ENCODE data around the gene PPP3R1.
A peak's percentile ranks its signal among the peaks of the same experiment; 100 is the strongest.

PPP3R1 gene

GRCh38 chr2:68256093-68256450 is 3.7 kb upstream of the PPP3R1 start:
- peak; percentile 55 for DNase-seq

- no peak for DNase-seq
These were observed 1.1 kb upstream of the PPP3R1 start for GRCh38 chr2:68253219-68254068.

- no peak for DNase-seq
These were observed 405 bp downstream of the PPP3R1 start for GRCh38 chr2:68251855-68252399.

- peak; percentile 70 for DNase-seq
These were observed 1.0 kb downstream of the PPP3R1 start for GRCh38 chr2:68251187-68251854.

GRCh38 chr2:68250652-68251186 is 1.6 kb downstream of the PPP3R1 start:
- DNase-seq: no peak

- DNase-seq: no peak
These were observed 2.1 kb downstream of the PPP3R1 start for GRCh38 chr2:68250196-68250595.

- no peak for DNase-seq
These were observed 3.5 kb downstream of the PPP3R1 start for GRCh38 chr2:68248806-68249205.

- no peak for DNase-seq
These were observed 4.0 kb downstream of the PPP3R1 start for GRCh38 chr2:68248361-68248760.

- DNase-seq: no peak
These were observed 5.9 kb downstream of the PPP3R1 start for GRCh38 chr2:68246396-68246795.

- no peak for DNase-seq
These were observed 6.7 kb downstream of the PPP3R1 start for GRCh38 chr2:68245672-68246071.

- DNase-seq: no peak
These were observed 7.3 kb downstream of the PPP3R1 start for GRCh38 chr2:68245066-68245465.

- no peak for DNase-seq
These were observed 7.9 kb downstream of the PPP3R1 start for GRCh38 chr2:68244456-68244855.

- no peak for DNase-seq
These were observed 10.6 kb downstream of the PPP3R1 start for GRCh38 chr2:68241732-68242131.

GRCh38 chr2:68240446-68240845 is 11.9 kb downstream of the PPP3R1 start:
- no peak for DNase-seq

- DNase-seq: peak; percentile 50
These were observed 13.1 kb downstream of the PPP3R1 start for GRCh38 chr2:68238955-68239822.

- DNase-seq: no peak
These were observed 14.3 kb downstream of the PPP3R1 start for GRCh38 chr2:68237976-68238580.

- DNase-seq: peak; percentile 39
These were observed 14.9 kb downstream of the PPP3R1 start for GRCh38 chr2:68237404-68237803.

- peak; percentile 28 for DNase-seq
These were observed 15.5 kb downstream of the PPP3R1 start for GRCh38 chr2:68236876-68237275.

- DNase-seq: no peak
These were observed 16.1 kb downstream of the PPP3R1 start for GRCh38 chr2:68236103-68236734.

- no peak for DNase-seq
These were observed 17.2 kb downstream of the PPP3R1 start for GRCh38 chr2:68235090-68235489.

GRCh38 chr2:68234405-68234804 is 17.9 kb downstream of the PPP3R1 start:
- no peak for DNase-seq

- DNase-seq: no peak
These were observed 21.3 kb downstream of the PPP3R1 start for GRCh38 chr2:68231061-68231372.

Data from fibroblast of upper back skin (primary cell).